IPS-18a (cell line): ENCODE measurements around the gene HOXA3.

Experiments
- H3K27ac ChIP-seq: one replicate; pipeline ENCODE4 v1.5.1; 2013; ENCODE audit warnings: low read length
- H3K27me3 ChIP-seq: one replicate; pipeline ENCODE4 v1.6.1; 2013; ENCODE audit warnings: mild to moderate bottlenecking, low read length; ENCODE audit not compliant: control insufficient read depth, insufficient read depth
- H3K36me3 ChIP-seq: one replicate; pipeline ENCODE4 v1.6.1; 2013; ENCODE audit warnings: low read depth, low read length; ENCODE audit not compliant: control insufficient read depth
- H3K4me1 ChIP-seq: one replicate; pipeline ENCODE4 v1.6.1; 2013; ENCODE audit warnings: low read depth, low read length; ENCODE audit not compliant: control insufficient read depth
- H3K4me3 ChIP-seq: one replicate; pipeline ENCODE4 v1.5.1; 2013; ENCODE audit warnings: low read length
- H3K9ac ChIP-seq: one replicate; pipeline ENCODE4 v1.6.1; 2013; ENCODE audit warnings: mild to moderate bottlenecking, low read length, moderate library complexity
- H3K9me3 ChIP-seq: one replicate; pipeline ENCODE4 v1.6.1; 2013; ENCODE audit warnings: low read depth, low read length; ENCODE audit not compliant: control insufficient read depth

Gene HOXA3

GRCh38 chr7:27151931-27152815 lies at the start of gene HOXA3:
Gene HOXA3, minus strand, starts transcription at chr7:27152583. Its CDS starts 41,943 bp downstream, at chr7:27110640.
- H3K27me3 ChIP-seq, result peaks cover 100% of the 10 kb centered on the region
- no peaks in the 10 kb centered on the region for H3K9me3 ChIP-seq
- no peak within 1 kb of the TSS for H3K9ac ChIP-seq
- no peak within 1 kb of the TSS for H3K4me3 ChIP-seq
- H3K36me3 ChIP-seq, result no peaks in the 10 kb centered on the region
- no peak within 1 kb of the TSS for H3K27ac ChIP-seq
- H3K4me1 ChIP-seq, result peaks cover 3% of the 10 kb centered on the region

- peaks cover 5% of the 10 kb centered on the region for H3K9me3 ChIP-seq
- no peak overlapping the region for H3K9ac ChIP-seq
- H3K27ac ChIP-seq, result no peak overlapping the region
- no peaks in the 10 kb centered on the region for H3K4me1 ChIP-seq
- no peaks in the 10 kb centered on the region for H3K36me3 ChIP-seq
- no peak overlapping the region for H3K4me3 ChIP-seq
- peaks cover 98% of the 10 kb centered on the region for H3K27me3 ChIP-seq
These were observed 49.2 kb upstream of the HOXA3 start for GRCh38 chr7:27201580-27202017.

- Histone ChIP-seq H3K9me3 (peaks cover 5% of the 10 kb centered on the region), H3K27ac (no peak overlapping the region), H3K4me1 (no peaks in the 10 kb centered on the region), H3K9ac (no peak overlapping the region), H3K4me3 (no peak overlapping the region), H3K36me3 (no peaks in the 10 kb centered on the region), H3K27me3 (peaks cover 98% of the 10 kb centered on the region)
These were observed 48.6 kb upstream of the HOXA3 start for GRCh38 chr7:27200761-27201579.

- Histone ChIP-seq H3K27ac (no peak within 1 kb of the TSS), H3K9ac (no peak within 1 kb of the TSS)
These were observed 47.7 kb upstream of the HOXA3 start, which contains the start of gene HOXA13 for GRCh38 chr7:27199849-27200760. Gene HOXA13, minus strand, starts transcription at chr7:27200091. Its CDS starts 14 bp downstream, at chr7:27200077.

GRCh38 chr7:27198871-27199801 lies 46.8 kb upstream of the HOXA3 start:
- H3K27me3 ChIP-seq, result peaks cover 98% of the 10 kb centered on the region
- no peaks in the 10 kb centered on the region for H3K36me3 ChIP-seq
- no peak overlapping the region for H3K9ac ChIP-seq
- H3K9me3 ChIP-seq, result peaks cover 5% of the 10 kb centered on the region
- H3K4me1 ChIP-seq, result no peaks in the 10 kb centered on the region
- H3K27ac ChIP-seq, result no peak overlapping the region
- H3K4me3 ChIP-seq, result no peak overlapping the region

More at GRCh38 chr7:27199849-27200760, 47.7 kb upstream of the HOXA3 start, which contains the start of gene HOXA13:
- Histone ChIP-seq H3K4me3 (no peak within 1 kb of the TSS), H3K27me3 (peaks cover 98% of the 10 kb centered on the region), H3K4me1 (no peaks in the 10 kb centered on the region), H3K9me3 (peaks cover 5% of the 10 kb centered on the region), H3K36me3 (no peaks in the 10 kb centered on the region)

- Histone ChIP-seq H3K36me3 (no peaks in the 10 kb centered on the region), H3K9me3 (peaks cover 6% of the 10 kb centered on the region), H3K27ac (no peak overlapping the region), H3K4me1 (no peaks in the 10 kb centered on the region), H3K27me3 (peaks cover 98% of the 10 kb centered on the region), H3K4me3 (no peak overlapping the region), H3K9ac (no peak overlapping the region)
These were observed 45.9 kb upstream of the HOXA3 start for GRCh38 chr7:27198138-27198841.

- Histone ChIP-seq H3K4me3 (no peak overlapping the region), H3K9ac (no peak overlapping the region), H3K4me1 (no peaks in the 10 kb centered on the region), H3K9me3 (peaks cover 7% of the 10 kb centered on the region), H3K27ac (no peak overlapping the region), H3K36me3 (no peaks in the 10 kb centered on the region), H3K27me3 (peaks cover 98% of the 10 kb centered on the region)
These were observed 45.0 kb upstream of the HOXA3 start for GRCh38 chr7:27197137-27198042.

GRCh38 chr7:27196287-27196767 lies 43.9 kb upstream of the HOXA3 start:
- no peak overlapping the region for H3K9ac ChIP-seq
- no peak overlapping the region for H3K4me3 ChIP-seq
- no peaks in the 10 kb centered on the region for H3K4me1 ChIP-seq
- H3K27ac ChIP-seq, result no peak overlapping the region
- H3K27me3 ChIP-seq, result peaks cover 98% of the 10 kb centered on the region
- H3K9me3 ChIP-seq, result peaks cover 7% of the 10 kb centered on the region
- H3K36me3 ChIP-seq, result no peaks in the 10 kb centered on the region

- no peaks in the 10 kb centered on the region for H3K4me1 ChIP-seq
- H3K9me3 ChIP-seq, result peaks cover 14% of the 10 kb centered on the region
- H3K4me3 ChIP-seq, result no peak overlapping the region
- H3K27ac ChIP-seq, result no peak overlapping the region
- H3K27me3 ChIP-seq, result peaks cover 98% of the 10 kb centered on the region
- no peaks in the 10 kb centered on the region for H3K36me3 ChIP-seq
- H3K9ac ChIP-seq, result no peak overlapping the region
These were observed 42.5 kb upstream of the HOXA3 start for GRCh38 chr7:27194686-27195379.
